CMK (cell line): ENCODE measurements around the gene TGFB2.

Experiments
- DNase-seq: peaks from one replicate; pipeline ENCODE4 v3.0.0-alpha.2; 2010; ENCODE audit warnings: low read depth

TGFB2 gene

DNA sequence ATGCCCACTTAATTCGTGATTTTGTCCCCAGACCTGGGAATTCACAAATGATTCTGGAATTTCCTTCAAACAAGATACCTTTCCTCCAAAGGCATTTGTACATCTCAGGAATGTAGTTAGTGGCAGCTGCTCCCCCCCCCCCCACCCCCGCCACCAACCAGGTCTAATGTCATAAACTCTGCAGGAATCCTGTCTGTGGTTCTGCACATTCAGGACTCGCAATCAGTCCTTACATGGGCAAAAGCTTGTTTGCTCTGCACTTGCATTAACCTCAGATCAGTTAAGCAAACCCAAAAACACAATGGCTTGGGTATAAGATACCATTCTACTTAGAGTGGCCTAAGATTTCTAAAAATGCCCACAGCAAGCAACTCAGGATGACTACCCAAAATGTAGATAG, 143.8 kb downstream of the TGFB2 start:
- DNase-seq = no peak

DNA sequence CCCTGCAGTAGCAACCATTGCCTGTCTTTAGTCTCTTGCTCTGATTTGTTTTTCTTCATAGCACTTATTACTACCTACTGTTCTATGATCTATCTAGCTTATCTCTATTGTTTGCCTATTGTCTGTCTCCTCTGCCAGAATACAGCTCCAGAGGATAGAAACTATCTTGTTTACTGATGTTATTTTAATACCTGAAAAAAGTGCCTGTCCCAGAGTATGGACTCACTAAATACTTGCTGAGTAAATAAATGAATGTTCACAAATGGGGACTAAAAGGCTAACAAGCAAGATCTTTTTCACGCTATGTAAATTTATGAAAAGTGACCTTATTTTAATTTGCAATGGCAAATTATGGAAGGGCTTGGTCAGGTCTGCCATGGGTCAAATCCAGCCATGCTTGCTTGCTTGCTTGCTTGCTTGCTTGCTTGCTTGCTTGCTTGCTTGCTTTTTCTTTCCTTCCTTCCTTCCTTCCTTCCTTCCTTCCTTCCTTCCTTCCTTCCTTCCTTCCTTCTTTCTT, 145.3 kb downstream of the TGFB2 start:
- DNase-seq = no peak

DNA sequence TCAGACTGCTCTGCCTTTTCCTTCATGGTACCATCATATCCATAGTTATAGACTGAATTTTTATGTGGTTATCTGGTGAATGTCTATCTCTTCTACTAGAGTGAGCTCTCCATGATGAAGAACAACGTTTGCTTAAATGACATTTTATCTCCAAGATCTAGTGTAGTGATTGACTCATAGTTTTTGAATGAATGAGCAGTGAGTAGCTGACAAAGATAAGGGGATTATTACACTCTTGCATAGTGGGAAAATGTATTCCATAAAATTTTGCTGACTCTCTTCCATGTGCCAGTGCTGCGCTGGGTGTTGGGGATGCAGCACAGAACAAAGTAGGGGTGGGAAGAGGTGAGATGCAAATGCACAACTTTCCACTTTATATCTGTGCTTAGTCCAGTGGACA, 147.7 kb downstream of the TGFB2 start:
- no peak for DNase-seq

DNA sequence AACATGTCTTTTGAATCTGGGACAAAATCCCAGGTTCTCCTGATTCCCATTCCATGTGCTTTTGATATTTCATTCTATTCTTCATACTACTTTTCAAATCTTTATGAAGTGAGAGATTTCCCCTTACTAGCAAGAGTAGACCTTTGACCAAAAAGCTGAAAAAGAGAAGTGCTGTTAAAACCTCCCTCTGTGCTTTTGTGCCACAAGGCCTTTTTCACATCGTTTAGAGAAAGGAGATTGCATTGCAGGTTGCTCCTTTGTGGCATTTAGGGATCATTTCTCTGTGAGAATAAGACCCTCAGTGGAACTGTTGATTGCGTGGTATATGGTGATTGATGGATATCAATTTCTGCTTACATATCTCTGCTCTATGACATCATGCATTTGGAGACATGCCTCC, 148.8 kb downstream of the TGFB2 start:
- no peak for DNase-seq
